Activated CD8-positive, alpha-beta memory T cell treated with anti-CD3 and anti-CD28 coated beads, Interleukin-2, amount 50 U/mL, for 24 hours (primary cell): ENCODE measurements around the gene GDAP1L1.
"Not testable (repeated sequence)": the region's sequence is repeated elsewhere in the genome, so short reads cannot be mapped to it uniquely, and the experiment has no call there.

Experiments
- DNase-seq: peaks from one replicate; pipeline ENCODE4 v3.0.0-alpha.2; 2020; ENCODE audit errors: extremely low read depth

GDAP1L1 gene

GRCh38 chr20:44254073-44254472, 7.0 kb downstream of the GDAP1L1 start:
- DNase-seq, result no peak

GRCh38 chr20:44255942-44256341, 8.8 kb downstream of the GDAP1L1 start:
- DNase-seq, result no peak

GRCh38 chr20:44256961-44257360, 9.9 kb downstream of the GDAP1L1 start:
- DNase-seq, result no peak

GRCh38 chr20:44258226-44258890, 11.2 kb downstream of the GDAP1L1 start:
- DNase-seq, result no peak

GRCh38 chr20:44264287-44264686, 17.2 kb downstream of the GDAP1L1 start:
- DNase-seq, result no peak

GRCh38 chr20:44268802-44269201, 21.7 kb downstream of the GDAP1L1 start:
- no peak for DNase-seq

- DNase-seq, result no peak
These were observed 25.0 kb downstream of the GDAP1L1 start for GRCh38 chr20:44271915-44272663.

- DNase-seq, result no peak
These were observed 26.4 kb downstream of the GDAP1L1 start for GRCh38 chr20:44273231-44274215.

GRCh38 chr20:44274303-44275017, 27.4 kb downstream of the GDAP1L1 start:
- no peak for DNase-seq

- DNase-seq, result no peak
These were observed 32.1 kb downstream of the GDAP1L1 start for GRCh38 chr20:44279228-44279627.

- DNase-seq, result no peak
These were observed 33.3 kb downstream of the GDAP1L1 start for GRCh38 chr20:44280387-44280786.

- no peak for DNase-seq
These were observed 35.1 kb downstream of the GDAP1L1 start for GRCh38 chr20:44282192-44282591.

- DNase-seq, result no peak
These were observed 36.9 kb downstream of the GDAP1L1 start for GRCh38 chr20:44284032-44284431.

GRCh38 chr20:44287272-44288097, 40.4 kb downstream of the GDAP1L1 start:
- DNase-seq, result no peak

- DNase-seq, result no peak
These were observed 41.1 kb downstream of the GDAP1L1 start for GRCh38 chr20:44288252-44288651.

- DNase-seq, result no peak
These were observed 44.6 kb downstream of the GDAP1L1 start for GRCh38 chr20:44291754-44292153.

- no peak for DNase-seq
These were observed 48.9 kb downstream of the GDAP1L1 start for GRCh38 chr20:44296011-44296410.

- no peak for DNase-seq
These were observed 50.6 kb downstream of the GDAP1L1 start for GRCh38 chr20:44297721-44298120.

- not testable (repeated sequence) for DNase-seq
These were observed 52.0 kb downstream of the GDAP1L1 start for GRCh38 chr20:44299011-44299535.

- DNase-seq, result no peak
These were observed 54.2 kb downstream of the GDAP1L1 start for GRCh38 chr20:44301285-44301684.
